M059J (cell line): ENCODE data around the gene FAM81A. TPM values are rescaled to one million over a fixed set of nuclear protein-coding genes. Genes with fewer than 3 reads are reported as not detected.

ENCODE experiments used
- DNase-seq: peaks from one replicate; pipeline ENCODE4 v3.0.0-alpha.2; 2012; ENCODE audit warnings: low read depth
- total RNA-seq: library from RNA; depleted of rRNA; stranded (reverse); fragments of >200 nt; shearing (Covaris generic); gene quantifications from 2 replicates; pipeline ENCODE4 v1.2.3, GENCODE V29; 2014

FAM81A gene
- total RNA-seq, 1 experiment from 2014 or later = 3.3 TPM

- no peak for DNase-seq
Measured at GRCh38 chr15:59540654-59541053, 102.7 kb downstream of the FAM81A start.

GRCh38 chr15:59541750-59542149 is 103.8 kb downstream of the FAM81A start:
- DNase-seq = no peak

- DNase-seq = no peak
Measured at GRCh38 chr15:59543721-59544547, 105.9 kb downstream of the FAM81A start.

DNA sequence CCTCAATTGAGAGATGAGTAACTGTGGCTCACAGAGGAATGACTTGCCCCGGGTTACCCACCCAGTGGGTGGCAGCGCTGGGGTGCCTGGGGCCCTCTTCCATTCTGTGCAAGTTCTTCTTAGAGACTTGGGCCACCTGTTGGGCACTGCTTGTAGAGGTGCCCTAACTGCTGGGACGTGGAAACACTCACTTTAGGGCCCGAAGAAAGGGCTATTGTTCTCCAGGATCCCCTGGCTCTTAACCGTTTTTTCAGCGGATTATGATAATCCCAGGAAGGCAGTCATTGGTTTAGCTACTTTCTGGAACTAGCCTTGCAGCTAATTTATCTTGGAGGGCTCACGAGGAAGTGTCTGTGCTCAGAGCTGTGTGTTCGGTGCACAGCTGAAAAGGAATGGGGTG is 107.6 kb downstream of the FAM81A start:
- no peak for DNase-seq

DNA sequence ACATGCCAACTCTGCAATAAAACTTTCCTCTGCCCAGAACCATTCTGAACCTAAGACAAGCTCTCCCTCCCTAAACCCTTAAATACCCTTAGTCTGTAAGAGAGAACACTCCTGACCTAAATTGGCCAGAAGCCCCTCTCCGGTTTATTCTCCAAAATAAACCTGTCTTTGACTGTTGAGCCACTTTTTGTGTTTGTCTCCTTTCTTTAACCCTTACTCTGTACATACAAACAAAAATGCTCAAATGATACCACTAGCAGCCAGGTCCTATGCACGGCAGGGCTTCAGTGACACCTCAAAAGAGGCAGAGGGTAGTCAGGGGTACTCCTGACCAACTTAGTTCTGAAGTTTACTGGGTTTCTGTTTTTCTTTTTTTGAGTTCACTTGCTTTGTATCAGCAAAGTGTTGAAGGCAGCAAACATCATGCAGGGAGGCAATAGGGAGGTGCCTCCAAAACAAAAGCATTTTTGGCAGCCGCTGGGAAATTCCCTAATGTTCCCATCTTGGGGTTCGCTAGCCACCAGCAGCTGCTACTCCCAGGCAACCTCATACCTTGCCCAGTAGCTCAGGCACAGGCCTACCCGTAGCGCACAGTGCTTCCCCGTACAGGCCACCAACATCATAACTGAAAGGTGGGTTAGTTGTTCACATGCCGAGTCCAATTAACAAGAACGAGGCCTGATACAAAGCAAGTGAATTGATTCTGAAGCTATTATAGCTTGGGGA is 110.7 kb downstream of the FAM81A start:
- DNase-seq = no peak

DNA sequence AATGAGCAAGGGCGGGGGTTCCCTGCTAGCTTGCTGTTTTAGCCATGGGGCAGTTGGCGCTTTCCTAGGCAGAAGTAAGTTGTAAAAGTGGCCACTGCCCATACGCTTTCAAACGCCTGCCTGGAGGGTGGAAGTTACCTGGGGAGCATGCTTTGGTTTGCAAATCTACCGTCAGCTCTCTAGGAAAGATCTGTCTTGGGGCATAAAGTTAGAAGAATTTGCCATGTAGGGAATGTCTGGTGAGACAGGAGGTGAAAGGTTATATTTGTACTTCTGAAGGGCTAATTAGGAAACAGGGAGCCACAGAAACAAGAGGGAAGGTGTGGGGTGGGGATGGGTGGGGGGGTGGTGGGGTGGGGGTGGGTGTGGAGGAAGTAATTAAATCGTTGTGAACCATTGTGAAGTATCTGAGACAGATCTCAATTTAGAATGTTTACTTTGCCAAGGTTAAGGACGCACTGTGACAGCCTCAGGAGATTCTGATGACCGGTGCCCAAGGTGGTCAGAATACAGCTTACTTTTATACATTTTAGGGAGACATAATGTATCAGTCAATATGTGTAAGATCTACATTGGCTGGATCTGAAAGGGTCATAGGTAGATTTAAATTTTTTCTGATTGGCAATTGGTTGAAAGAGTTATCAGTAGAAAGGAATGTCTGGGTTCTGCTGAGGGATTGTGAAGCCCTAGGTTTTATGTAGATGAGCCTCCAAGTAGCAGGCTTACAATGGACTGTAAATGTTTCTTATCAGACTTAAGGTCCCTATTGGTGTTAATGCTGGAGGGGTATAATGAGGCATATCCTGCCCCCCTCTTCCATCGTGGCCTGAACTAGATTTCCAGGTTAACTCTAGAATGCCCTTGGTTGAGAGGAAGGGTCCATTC is 111.6 kb downstream of the FAM81A start:
- no peak for DNase-seq

DNA sequence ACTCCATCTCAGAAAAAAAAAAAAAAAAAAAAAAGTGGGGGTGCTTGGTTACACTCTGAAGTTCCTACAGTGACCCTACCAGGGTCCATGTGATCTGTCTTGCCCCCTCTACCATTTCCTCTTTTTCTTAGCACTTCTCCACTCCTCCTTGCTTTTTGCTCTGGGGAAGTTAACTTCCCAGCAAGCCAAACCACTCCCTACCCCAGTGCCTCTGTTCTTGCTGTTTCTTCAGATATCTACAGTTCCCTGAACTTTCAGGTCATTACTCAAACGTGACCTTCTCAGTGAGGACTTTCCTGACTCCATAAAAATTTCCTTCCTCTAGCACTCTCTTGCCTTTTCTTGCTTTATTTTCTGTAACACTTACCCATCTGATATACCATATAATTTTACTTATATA is 112.5 kb downstream of the FAM81A start:
- DNase-seq = no peak

DNA sequence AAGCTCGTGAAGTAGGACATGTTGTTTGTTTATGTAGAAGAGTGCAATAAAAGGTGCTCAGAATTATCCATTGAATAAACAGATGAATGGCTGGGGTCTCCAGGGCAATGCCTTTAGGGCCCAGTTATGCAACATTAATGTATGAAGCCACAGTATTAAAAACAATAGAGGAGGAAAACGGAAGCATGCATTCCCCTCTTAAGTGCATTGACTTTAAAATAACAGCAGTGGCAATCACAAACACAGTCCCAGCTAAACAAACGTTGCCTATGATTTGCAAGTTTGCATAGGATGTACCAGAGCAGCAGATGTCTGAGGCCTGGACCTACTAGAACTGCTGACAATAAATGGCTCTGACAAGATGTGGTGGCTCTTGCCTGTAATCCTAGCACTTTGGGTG is 113.0 kb downstream of the FAM81A start:
- DNase-seq = no peak

DNA sequence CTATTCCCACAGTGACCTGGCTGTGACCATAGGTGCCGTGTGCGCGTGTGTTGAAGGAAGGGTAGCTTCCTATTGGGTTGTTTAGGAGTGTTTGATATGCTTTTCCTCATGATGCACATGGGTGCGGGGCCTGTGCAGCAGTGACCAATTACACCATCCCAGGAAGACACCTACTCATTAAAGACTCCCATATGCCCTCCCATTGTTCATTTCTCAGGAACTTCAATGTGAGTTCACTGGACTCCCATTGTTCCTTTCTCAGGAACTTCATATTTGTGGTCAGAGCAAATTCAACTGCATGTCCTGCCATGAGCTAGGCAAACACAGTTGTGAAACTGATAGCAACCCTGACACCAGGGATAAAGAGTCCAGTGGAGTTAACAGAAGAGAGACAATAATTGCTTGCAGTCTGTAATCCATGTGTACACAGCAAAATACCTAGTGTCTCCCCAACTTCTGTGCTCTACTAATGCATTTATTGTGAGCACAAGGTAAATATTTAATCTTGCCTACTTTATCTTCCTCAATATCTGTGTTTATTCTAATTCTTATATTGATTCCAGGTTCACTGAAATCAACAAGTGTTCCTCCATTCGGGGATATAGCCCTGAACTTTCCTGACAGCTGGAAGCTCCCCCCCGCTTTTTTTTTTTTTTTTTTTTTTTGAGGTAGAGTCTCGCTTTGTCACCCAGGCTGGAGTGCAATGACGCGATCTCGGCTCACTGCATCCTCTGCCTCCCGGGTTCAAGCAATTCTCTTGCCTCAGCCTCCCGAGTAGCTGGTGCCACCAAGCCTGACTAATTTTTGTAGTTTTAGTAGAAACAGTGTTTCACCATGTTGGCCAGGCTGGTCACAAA is 116.1 kb downstream of the FAM81A start:
- DNase-seq = peak; percentile 85

DNA sequence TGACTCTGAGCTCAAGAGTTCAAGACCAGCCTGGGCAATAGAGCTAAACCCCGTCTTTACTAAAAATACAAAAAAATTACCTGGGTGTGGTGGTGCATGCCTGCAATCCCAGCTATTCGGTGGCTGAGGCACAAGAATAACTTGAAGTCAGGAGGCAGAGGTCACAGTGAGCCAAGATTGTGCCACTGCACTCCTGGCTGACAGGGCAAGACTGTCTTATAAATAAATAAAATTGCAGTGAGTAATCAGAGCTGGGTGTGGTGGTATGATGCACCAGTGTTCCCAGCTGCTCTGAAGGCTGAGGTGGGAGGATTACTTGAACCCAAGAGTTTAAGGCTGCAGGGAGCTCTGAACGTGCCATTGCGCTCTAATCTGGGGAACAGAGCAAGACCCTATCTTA is 117.7 kb downstream of the FAM81A start:
- DNase-seq = peak; percentile 70

- peak; percentile 55 for DNase-seq
Measured at GRCh38 chr15:59556380-59556779, 118.4 kb downstream of the FAM81A start.

GRCh38 chr15:59557581-59557980 is 119.6 kb downstream of the FAM81A start:
- DNase-seq = no peak

GRCh38 chr15:59558851-59559250 is 120.9 kb downstream of the FAM81A start:
- DNase-seq = peak; percentile 22

DNA sequence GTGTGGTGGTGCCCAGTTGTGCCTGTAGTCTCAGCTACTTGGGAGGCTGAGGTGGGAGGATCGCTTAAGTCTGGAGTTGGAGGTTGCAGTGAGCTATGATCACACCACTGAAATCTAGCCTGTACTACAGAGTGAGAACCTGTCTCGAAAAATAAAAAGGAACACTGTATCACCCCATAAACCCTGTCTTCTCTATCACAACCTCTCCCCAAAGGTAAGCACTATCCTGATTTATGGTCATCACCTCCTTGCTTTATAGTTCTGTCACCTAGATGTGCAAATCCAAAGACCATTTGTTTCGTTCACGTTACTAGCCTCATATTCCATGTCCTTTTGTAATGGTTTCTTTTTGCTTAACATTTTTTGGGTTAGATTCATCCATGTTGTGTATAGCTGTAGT is 123.6 kb downstream of the FAM81A start:
- DNase-seq = no peak

DNA sequence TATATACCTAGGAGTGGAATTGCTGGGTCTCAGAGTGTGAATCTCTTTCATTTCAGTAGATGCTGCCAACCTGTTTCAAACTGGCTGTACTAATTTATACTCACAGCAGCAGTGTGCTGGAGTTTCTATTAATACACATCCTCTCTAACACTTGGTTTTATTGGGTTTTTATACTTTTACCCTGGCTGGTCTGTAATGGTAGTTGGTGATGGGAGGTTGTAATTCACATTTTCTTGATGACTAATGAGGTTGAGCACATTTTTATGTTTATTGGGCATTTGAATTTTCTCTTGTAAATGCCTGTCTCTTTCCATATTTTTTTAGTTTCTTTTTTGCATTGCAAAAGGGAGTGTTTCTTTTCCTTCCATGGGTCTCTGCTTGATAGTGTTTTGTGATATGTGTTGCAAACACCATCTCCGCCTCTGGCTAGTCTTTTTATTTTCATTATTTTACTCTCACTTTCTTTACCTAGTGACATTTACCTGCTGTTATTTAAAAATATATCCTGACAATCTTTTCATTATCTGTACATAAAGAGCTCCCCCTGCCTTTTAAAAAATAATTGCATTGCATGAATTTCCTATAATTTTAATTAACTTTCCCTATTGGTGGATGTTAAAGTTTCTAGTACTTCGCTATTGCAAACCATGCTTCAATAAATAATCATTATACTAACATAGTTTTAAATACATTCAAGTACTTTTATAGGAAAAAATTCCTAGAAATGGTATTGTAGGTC is 124.6 kb downstream of the FAM81A start:
- peak; percentile 29 for DNase-seq

GRCh38 chr15:59565299-59565698 is 127.3 kb downstream of the FAM81A start:
- DNase-seq = no peak

GRCh38 chr15:59567324-59567723 is 129.3 kb downstream of the FAM81A start:
- DNase-seq = no peak

DNA sequence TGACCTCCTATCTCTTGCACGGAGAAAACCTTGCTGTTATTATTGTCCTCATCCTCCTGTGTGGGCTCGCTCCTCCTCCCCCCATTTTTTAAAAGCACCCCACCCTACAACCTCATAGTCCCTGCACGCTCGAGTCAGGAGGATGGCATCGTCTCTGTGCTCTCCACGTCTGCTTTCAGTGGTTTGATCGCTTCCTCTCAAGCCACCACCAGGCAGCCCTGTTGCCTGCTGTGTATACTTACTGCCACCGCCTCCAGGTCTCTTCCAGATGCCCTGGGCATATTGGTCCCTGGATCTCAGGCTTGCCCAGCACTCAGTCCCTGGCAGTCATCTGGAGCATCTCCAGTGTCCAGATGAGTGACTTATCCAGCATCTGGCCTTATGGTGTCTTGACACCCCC is 131.5 kb downstream of the FAM81A start:
- no peak for DNase-seq

DNA sequence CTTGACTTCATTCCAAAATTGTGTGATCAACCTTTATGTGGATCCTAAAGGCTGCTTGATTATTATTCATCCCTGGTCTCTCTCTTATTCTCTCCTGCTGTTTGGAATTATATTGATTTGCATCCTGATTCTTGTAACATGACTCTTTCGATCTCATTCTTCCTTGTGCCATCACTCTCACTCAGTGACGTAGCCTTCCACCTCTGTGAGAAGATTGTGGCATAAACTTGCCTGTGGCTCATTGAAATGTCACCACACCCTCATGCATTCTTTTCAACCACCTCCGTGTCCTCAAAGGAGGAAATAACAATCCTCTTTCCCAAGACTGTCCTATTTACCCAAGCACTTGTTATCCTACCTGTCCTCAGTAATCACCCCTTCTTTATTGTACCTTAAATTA is 132.3 kb downstream of the FAM81A start:
- peak; percentile 46 for DNase-seq

- no peak for DNase-seq
Measured at GRCh38 chr15:59571606-59572005, 133.6 kb downstream of the FAM81A start.
